IMR-90 (cell line): ENCODE measurements around the gene PMM2. TPM values are rescaled to one million over a fixed set of nuclear protein-coding genes. Genes with fewer than 3 reads are reported as not detected.

Experiments used
- ATAC-seq: fragments of 200-7000 bp; cut with Tn5 transposase; 2 replicates; pipeline ENCODE4 v1.9.1; 2020; ENCODE audit warnings: low read depth, mild to moderate bottlenecking, moderate library complexity
- BruUV-seq: library from RNA; stranded (reverse); fragments of 400-500 nt; replicated peaks from 2 replicates; lab custom pipeline; 2021; lab: Mats Ljungman, UMichigan
- CTCF ChIA-PET: fragments of 300-600 bp; formaldehyde crosslinking; extraction: SDS; loops from one replicate; lab custom pipeline; 2021; ENCODE audit warnings: antibody characterized with exemption; lab: Yijun Ruan, JAX
- POLR2A ChIA-PET: fragments of 300-600 bp; sonication (Branson Sonifier 250); formaldehyde crosslinking; loops from one replicate; lab custom pipeline; 2022; ENCODE audit warnings: antibody characterized with exemption; ENCODE audit not compliant: unreplicated experiment; lab: Charles Lee
- DNase-seq: peaks from one replicate; pipeline ENCODE4 v3.0.0; 2013
- H2AFZ ChIP-seq: replicated peaks from 2 replicates; pipeline ENCODE3; 2013; ENCODE audit warnings: low read length, mild to moderate bottlenecking; ENCODE audit not compliant: poor library complexity
- H2AK5ac ChIP-seq: 2 replicates; pipeline ENCODE4 v1.6.1; 2013; ENCODE audit warnings: low read depth, low read length, inconsistent platforms
- H2AK9ac ChIP-seq: replicated peaks from 2 replicates; pipeline ENCODE3; 2013; ENCODE audit warnings: mild to moderate bottlenecking, low read depth, low read length, moderate library complexity; ENCODE audit not compliant: poor library complexity
- H2BK120ac ChIP-seq: 2 replicates; pipeline ENCODE4 v1.6.1; 2013; ENCODE audit warnings: low read depth, low read length, inconsistent platforms
- H2BK15ac ChIP-seq: 3 replicates; pipeline ENCODE4 v1.6.1; 2013; ENCODE audit warnings: low read depth, low read length, inconsistent platforms
- H2BK20ac ChIP-seq: 2 replicates; pipeline ENCODE4 v1.6.1; 2013; ENCODE audit warnings: low read depth, mild to moderate bottlenecking, inconsistent platforms, low read length, moderate library complexity
- H2BK5ac ChIP-seq: 2 replicates; pipeline ENCODE4 v1.6.1; 2013; ENCODE audit warnings: mild to moderate bottlenecking, low read depth, low read length, inconsistent platforms; ENCODE audit not compliant: poor library complexity, severe bottlenecking
- H3K14ac ChIP-seq: replicated peaks from 2 replicates; pipeline ENCODE4 v1.6.1; 2013; ENCODE audit warnings: low read depth, low read length, inconsistent platforms
- H3K18ac ChIP-seq: 2 replicates; pipeline ENCODE4 v1.6.1; 2013; ENCODE audit warnings: low read depth, low read length, control low read depth
- H3K23ac ChIP-seq: 2 replicates; pipeline ENCODE4 v1.6.1; 2013; ENCODE audit warnings: low read depth, low read length, inconsistent platforms
- H3K27ac ChIP-seq: 2 replicates; pipeline ENCODE4 v1.5.1; 2013; ENCODE audit warnings: mild to moderate bottlenecking, control low read depth, low read length; ENCODE audit not compliant: insufficient read depth
- H3K27me3 ChIP-seq: 2 replicates; pipeline ENCODE4 v1.6.1; 2013; ENCODE audit warnings: low read length; ENCODE audit not compliant: control insufficient read depth, insufficient read depth
- H3K36me3 ChIP-seq: 2 replicates; pipeline ENCODE4 v1.6.1; 2013; ENCODE audit warnings: low read length, mixed read lengths; ENCODE audit not compliant: control insufficient read depth, insufficient read depth
- H3K4ac ChIP-seq: 2 replicates; pipeline ENCODE4 v1.6.1; 2013; ENCODE audit warnings: low read depth, low read length, inconsistent platforms
- H3K4me1 ChIP-seq: 2 replicates; pipeline ENCODE4 v1.6.1; 2013; ENCODE audit warnings: low read length, mixed read lengths; ENCODE audit not compliant: control insufficient read depth, insufficient read depth
- H3K4me2 ChIP-seq: 2 replicates; pipeline ENCODE4 v1.6.1; 2013; ENCODE audit warnings: low read depth, mild to moderate bottlenecking, control low read depth, low read length, moderate library complexity
- H3K4me3 ChIP-seq: 2 replicates; pipeline ENCODE4 v1.5.1; 2013; ENCODE audit warnings: low read depth, mild to moderate bottlenecking, control low read depth, low read length, moderate library complexity; ENCODE audit not compliant: insufficient read depth
- H3K56ac ChIP-seq: 2 replicates; pipeline ENCODE4 v1.6.1; 2013; ENCODE audit warnings: low read length, inconsistent platforms; ENCODE audit not compliant: insufficient read depth; ENCODE audit errors: extremely low read depth
- H3K79me1 ChIP-seq, 2 experiments: 2 replicates each; pipeline ENCODE4 v1.6.1; 2013; ENCODE audit warnings: low read length in 2 of 2, inconsistent platforms in 1 of 2, low read depth in 1 of 2
- H3K9ac ChIP-seq: 2 replicates; pipeline ENCODE4 v1.6.1; 2013; ENCODE audit warnings: low read depth, low read length, control low read depth
- H3K9me1 ChIP-seq: 2 replicates; pipeline ENCODE4 v1.6.1; 2013; ENCODE audit warnings: low read length, inconsistent platforms; ENCODE audit not compliant: insufficient read depth
- H3K9me3 ChIP-seq: 2 replicates; pipeline ENCODE4 v1.6.1; 2013; ENCODE audit warnings: low read length; ENCODE audit not compliant: control insufficient read depth, insufficient read depth
- H4K20me1 ChIP-seq: 2 replicates; pipeline ENCODE4 v1.6.1; 2013; ENCODE audit warnings: low read length, inconsistent platforms; ENCODE audit not compliant: insufficient read depth
- H4K5ac ChIP-seq: 2 replicates; pipeline ENCODE4 v1.6.1; 2013; ENCODE audit warnings: mild to moderate bottlenecking, low read depth, low read length, control low read depth
- H4K8ac ChIP-seq, 2 experiments: 2 replicates each; pipeline ENCODE4 v1.6.1; 2013; ENCODE audit warnings: low read depth in 2 of 2, low read length in 2 of 2, control low read depth in 1 of 2, inconsistent platforms in 1 of 2
- H4K91ac ChIP-seq: 2 replicates; pipeline ENCODE4 v1.6.1; 2013; ENCODE audit warnings: low read depth, low read length, inconsistent platforms; ENCODE audit not compliant: insufficient read depth
- BHLHE40 ChIP-seq: fragments of 150-350 bp; IDR thresholded peaks from 2 replicates; pipeline ENCODE4 v1.6.1; 2016; ENCODE audit warnings: mild to moderate bottlenecking, low read depth, low read length
- CHD1 ChIP-seq: IDR thresholded peaks from 2 replicates; pipeline ENCODE4 v1.6.1; 2012; ENCODE audit warnings: low read depth, low read length, improper control_type of control experiment
- CTCF ChIP-seq: conservative IDR thresholded peaks from 2 replicates; pipeline ENCODE4 v1.5.1; 2012; ENCODE audit warnings: mild to moderate bottlenecking, low read depth, low read length, improper control_type of control experiment
- ELK1 ChIP-seq: fragments of 150-350 bp; IDR thresholded peaks from 2 replicates; pipeline ENCODE4 v1.6.1; 2016; ENCODE audit warnings: low read depth, mild to moderate bottlenecking, low read length, moderate library complexity, borderline replicate concordance
- FOS ChIP-seq: fragments of 150-350 bp; IDR thresholded peaks from 2 replicates; pipeline ENCODE4 v1.6.1; 2016; ENCODE audit warnings: low read depth, low read length
- MAFK ChIP-seq: IDR thresholded peaks from 2 replicates; pipeline ENCODE4 v1.6.1; 2012; ENCODE audit warnings: low read depth, low read length, improper control_type of control experiment
- MXI1 ChIP-seq: IDR thresholded peaks from 2 replicates; pipeline ENCODE4 v1.6.1; 2012; ENCODE audit warnings: low read depth, mild to moderate bottlenecking, low read length, moderate library complexity, borderline replicate concordance
- POLR2A ChIP-seq: IDR thresholded peaks from 2 replicates; pipeline ENCODE4 v1.6.1; 2012; ENCODE audit warnings: mild to moderate bottlenecking, low read depth, low read length
- RAD21 ChIP-seq: IDR thresholded peaks from 2 replicates; pipeline ENCODE4 v1.6.1; 2012; ENCODE audit warnings: low read length, improper control_type of control experiment
- RCOR1 ChIP-seq: IDR thresholded peaks from 2 replicates; pipeline ENCODE4 v1.6.1; 2012; ENCODE audit warnings: mild to moderate bottlenecking, low read length, improper control_type of control experiment; ENCODE audit not compliant: insufficient replicate concordance
- RFX5 ChIP-seq: IDR thresholded peaks from 2 replicates; pipeline ENCODE4 v1.8.0; 2012; ENCODE audit warnings: low read depth, mild to moderate bottlenecking, low read length, moderate library complexity
- SMC3 ChIP-seq: fragments of 150-350 bp; IDR thresholded peaks from 2 replicates; pipeline ENCODE4 v1.6.1; 2016; ENCODE audit warnings: low read depth, mild to moderate bottlenecking, antibody characterized with exemption, low read length, moderate library complexity
- USF2 ChIP-seq: fragments of 150-350 bp; IDR thresholded peaks from 2 replicates; pipeline ENCODE4 v1.6.1; 2017; ENCODE audit warnings: mild to moderate bottlenecking, antibody characterized with exemption, low read length, low read depth
- WGBS, 2 experiments: methylation state at CpG; one replicate each; pipeline versions ENCODE4 v1.1.5 to v1.1.7; 2013; ENCODE audit warnings: missing lambda C conversion rate in 2 of 2; ENCODE audit not compliant: insufficient read length in 1 of 2; ENCODE audit errors: extremely low coverage in 2 of 2; 5-methylcytosine and 5-hydroxymethylcytosine counted together
- dilution Hi-C: fragments of 300-500 bp; cut with HindIII; formaldehyde crosslinking; loops from one replicate; pipeline ENCODE4 v1.14.3; 2018; ENCODE audit warnings: low sequenced_read_pairs; ENCODE audit not compliant: unreplicated experiment
- in situ Hi-C: fragments of 300-500 bp; cut with MboI; formaldehyde crosslinking; loops from 3 replicates; pipeline ENCODE4 v1.14.3; 2019; ENCODE audit warnings: low sequenced_read_pairs, inconsistent platforms, mixed read lengths
- intact Hi-C: fragments of 100-400 bp; cut with micrococcal nuclease; formaldehyde crosslinking; loops from 2 replicates; pipeline ENCODE4 v1.10.0; 2022
- polyA plus RNA-seq, 3 experiments: library from polyadenylated mRNA; depleted of rRNA; stranded (reverse); fragments of >200 nt; gene quantifications; 2 replicates each; pipeline ENCODE4 v1.2.3, GENCODE V29; 2012; ENCODE audit warnings: low replicate concordance in 1 of 3
- total RNA-seq: library from RNA; depleted of rRNA; stranded (reverse); fragments of >200 nt; gene quantifications from 2 replicates; pipeline ENCODE4 v1.2.3, GENCODE V29; 2012

PMM2 gene
- total and polyA plus RNA-seq, 2 of the 4 experiments (the other 2 are of a cell fraction): 25.8 to 38.9 TPM

GRCh38 chr16:8892101-8892575 lies 94.5 kb downstream of the PMM2 start:
- Histone ChIP-seq H4K91ac (no peak overlapping the region), H3K4me3 (no peak overlapping the region), H3K23ac (no peak overlapping the region), H3K4ac (no peak overlapping the region), H2BK120ac (no peak overlapping the region), H4K5ac (no peak overlapping the region), H3K36me3 (peaks cover 57% of the 10 kb centered on the region), H3K4me1 (peaks cover 3% of the 10 kb centered on the region), H3K56ac (no peak overlapping the region), H2AFZ (peak overlapping the region; percentile 17), H2BK20ac (no peak overlapping the region), H3K27me3 (no peaks in the 10 kb centered on the region), H2BK15ac (no peak overlapping the region), H3K9ac (no peak overlapping the region), H3K9me1 (peaks cover 11% of the 10 kb centered on the region), H2AK5ac (no peak overlapping the region), H3K27ac (no peak overlapping the region), H3K79me1 (peaks cover 29 to 57% of the 10 kb centered on the region in 2 experiments), H4K8ac (no peak overlapping the region), H3K9me3 (no peaks in the 10 kb centered on the region), H2BK5ac (no peak overlapping the region), H3K4me2 (no peak overlapping the region), H4K20me1 (peaks cover 16% of the 10 kb centered on the region), H2AK9ac (no peak overlapping the region), H3K18ac (no peak overlapping the region), H3K14ac (no peak overlapping the region)
- intact Hi-C loops (no loop called here), in situ Hi-C loops (no loop called here), dilution Hi-C loops (no loop called here)
- no CpG with 5 or more reads among the region's 16 CpGs for WGBS, 2 experiments
- no TSS peak for BruUV-seq
- DNase-seq (no peak), ATAC-seq (no peak)
- no peak for TF ChIP-seq MXI1
- TF ChIP-seq POLR2A: no peak
- no peak for TF ChIP-seq RCOR1
- TF ChIP-seq RFX5: no peak
- no peak for TF ChIP-seq USF2
- no peak for TF ChIP-seq RAD21
- TF ChIP-seq BHLHE40: no peak
- TF ChIP-seq MAFK: no peak
- no peak for TF ChIP-seq FOS
- TF ChIP-seq SMC3: no peak
- TF ChIP-seq CHD1: no peak
- TF ChIP-seq ELK1: no peak
- TF ChIP-seq CTCF: no peak
- CTCF ChIA-PET: interaction anchor here (0.7 kb wide), 1 partner anchor 64 kb away, joined by 4 read pairs; no protein-coding TSS in a partner anchor
- POLR2A ChIA-PET: no interaction called here
